ENCODE data around the gene SIAH1.

DNA sequence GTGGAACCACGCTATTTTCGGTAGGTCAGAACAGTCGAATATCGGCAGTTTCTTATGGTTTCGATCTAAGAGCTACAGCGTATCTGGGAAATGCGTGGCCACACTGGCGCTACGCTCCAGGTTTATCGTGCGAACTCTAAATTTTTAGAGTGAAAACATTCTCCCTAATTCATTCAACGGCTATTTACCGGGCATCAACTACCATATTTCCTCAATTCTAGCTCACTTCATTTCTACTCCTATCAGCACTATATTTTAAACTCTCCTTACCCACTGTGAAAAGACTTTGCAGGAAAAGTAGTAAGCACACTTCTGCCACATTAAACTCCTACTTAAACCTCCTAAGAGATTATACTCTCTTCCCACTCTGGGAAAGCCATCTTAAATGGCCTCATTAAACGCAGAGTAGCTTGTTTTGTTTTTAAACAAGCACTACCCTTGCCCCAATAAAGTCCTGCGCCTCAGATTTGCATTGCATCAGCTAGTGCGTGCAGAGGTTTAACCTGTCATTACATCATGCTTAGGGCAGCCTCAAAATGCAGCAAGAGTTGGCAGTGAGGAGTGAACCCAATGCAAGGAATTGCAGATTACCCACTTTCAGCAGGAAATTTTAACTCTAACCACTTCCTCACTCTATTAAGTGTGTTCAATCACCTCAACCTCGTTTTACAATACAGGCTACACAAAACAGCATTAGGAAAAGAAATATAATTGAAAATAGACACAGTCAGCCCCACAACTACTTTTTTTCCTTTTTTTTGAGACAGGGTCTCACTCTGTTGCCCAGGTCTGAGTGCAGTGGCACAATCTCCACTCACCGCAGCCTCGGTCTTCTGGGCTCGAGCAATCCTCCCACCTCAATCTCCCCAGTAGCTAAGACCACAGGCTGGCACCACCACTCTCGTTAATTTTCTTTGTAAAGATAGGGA is 18.8 kb downstream of the SIAH1 start:
- TF ChIP-seq, protein P1, sequence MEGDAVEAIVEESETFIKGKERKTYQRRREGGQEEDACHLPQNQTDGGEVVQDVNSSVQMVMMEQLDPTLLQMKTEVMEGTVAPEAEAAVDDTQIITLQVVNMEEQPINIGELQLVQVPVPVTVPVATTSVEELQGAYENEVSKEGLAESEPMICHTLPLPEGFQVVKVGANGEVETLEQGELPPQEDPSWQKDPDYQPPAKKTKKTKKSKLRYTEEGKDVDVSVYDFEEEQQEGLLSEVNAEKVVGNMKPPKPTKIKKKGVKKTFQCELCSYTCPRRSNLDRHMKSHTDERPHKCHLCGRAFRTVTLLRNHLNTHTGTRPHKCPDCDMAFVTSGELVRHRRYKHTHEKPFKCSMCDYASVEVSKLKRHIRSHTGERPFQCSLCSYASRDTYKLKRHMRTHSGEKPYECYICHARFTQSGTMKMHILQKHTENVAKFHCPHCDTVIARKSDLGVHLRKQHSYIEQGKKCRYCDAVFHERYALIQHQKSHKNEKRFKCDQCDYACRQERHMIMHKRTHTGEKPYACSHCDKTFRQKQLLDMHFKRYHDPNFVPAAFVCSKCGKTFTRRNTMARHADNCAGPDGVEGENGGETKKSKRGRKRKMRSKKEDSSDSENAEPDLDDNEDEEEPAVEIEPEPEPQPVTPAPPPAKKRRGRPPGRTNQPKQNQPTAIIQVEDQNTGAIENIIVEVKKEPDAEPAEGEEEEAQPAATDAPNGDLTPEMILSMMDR (IDR thresholded peaks at IDR 0.05; ENCODE audit: poor library complexity), result no peak
- TF ChIP-seq EZH2phosphoT487 (IDR thresholded peaks at IDR 0.05; ENCODE audit: low read depth, severe bottlenecking, unreplicated experiment) (no peak), EZH2 (IDR thresholded peaks at IDR 0.05; ENCODE audit: borderline replicate concordance) (no peak)

Data from hepatocyte (in vitro differentiated cells).